HG02623 (cell line): ENCODE measurements around the gene S1PR2.

ENCODE experiments used
- ATAC-seq: cut with Tn5 transposase; IDR thresholded peaks from one replicate; pipeline ENCODE4 v1.9.1; 2021; ENCODE audit warnings: moderate library complexity; ENCODE audit not compliant: unreplicated experiment

Gene S1PR2

GRCh38 chr19:10230861-10231611 lies at the start of gene S1PR2:
TSS of gene S1PR2 (minus strand) at chr19:10231331. CDS start at chr19:10224905, 6,426 bp downstream.
- peak; percentile 45 for ATAC-seq

- no peak for ATAC-seq
Measured at GRCh38 chr19:10279737-10280442, 48.8 kb upstream of the S1PR2 start.

GRCh38 chr19:10278935-10279334 lies 47.8 kb upstream of the S1PR2 start:
- ATAC-seq = no peak

- ATAC-seq = no peak
Measured at GRCh38 chr19:10277795-10278589, 46.9 kb upstream of the S1PR2 start.

- no peak for ATAC-seq
Measured at GRCh38 chr19:10274589-10274988, 43.5 kb upstream of the S1PR2 start.

- no peak for ATAC-seq
Measured at GRCh38 chr19:10271543-10272086, 40.5 kb upstream of the S1PR2 start.

- no peak for ATAC-seq
Measured at GRCh38 chr19:10270616-10271394, 39.7 kb upstream of the S1PR2 start, which contains the start of gene ICAM1. TSS of gene ICAM1 (plus strand) at chr19:10271120. CDS start at chr19:10271160, 40 bp downstream.

- peak; percentile 28 for ATAC-seq
Measured at GRCh38 chr19:10270180-10270615, 39.1 kb upstream of the S1PR2 start.

- no peak for ATAC-seq
Measured at GRCh38 chr19:10269333-10270179, 38.4 kb upstream of the S1PR2 start.

GRCh38 chr19:10268071-10268470 lies 36.9 kb upstream of the S1PR2 start:
- no peak for ATAC-seq

- ATAC-seq = no peak
Measured at GRCh38 chr19:10266706-10267105, 35.6 kb upstream of the S1PR2 start.

GRCh38 chr19:10262771-10263170 lies 31.6 kb upstream of the S1PR2 start:
- ATAC-seq = no peak

GRCh38 chr19:10260141-10260584 lies 29.0 kb upstream of the S1PR2 start:
- no peak for ATAC-seq

- ATAC-seq = no peak
Measured at GRCh38 chr19:10259162-10259905, 28.2 kb upstream of the S1PR2 start.

GRCh38 chr19:10258080-10258710 lies 27.1 kb upstream of the S1PR2 start:
- no peak for ATAC-seq

- no peak for ATAC-seq
Measured at GRCh38 chr19:10256970-10257615, 26.0 kb upstream of the S1PR2 start.

GRCh38 chr19:10256551-10256950 lies 25.4 kb upstream of the S1PR2 start:
- no peak for ATAC-seq

- no peak for ATAC-seq
Measured at GRCh38 chr19:10255358-10255757, 24.2 kb upstream of the S1PR2 start.
